Natural killer cell (primary cell): ENCODE data around the gene GCLC. TPM values are rescaled to one million over a fixed set of nuclear protein-coding genes. Genes with fewer than 3 reads are reported as not detected.

Experiments
- ATAC-seq, 3 donors: fragments of 150-1000 bp in 2 of 3; fragments of 200-7000 bp in 1 of 3; cut with Tn5 transposase; 1 replicate in 1 of 3; 2 replicates in 2 of 3; pipeline ENCODE4 v1.10.0; 2021; ENCODE audit warnings: mild to moderate bottlenecking in 2 of 3, moderate library complexity in 2 of 3
- DNase-seq, 2 donors: peaks; one replicate each; pipeline versions ENCODE4 v3.0.0 to v3.0.0-alpha.2; 2013 to 2021; ENCODE audit warnings: mixed read lengths in 1 of 2
- H3K27ac ChIP-seq: one replicate; pipeline ENCODE4 v1.5.1; 2013; ENCODE audit warnings: mild to moderate bottlenecking, low read length
- H3K27me3 ChIP-seq: one replicate; pipeline ENCODE4 v1.6.1; 2013; ENCODE audit warnings: low read length; ENCODE audit not compliant: control insufficient read depth, insufficient read depth
- H3K36me3 ChIP-seq: one replicate; pipeline ENCODE4 v1.6.1; 2013; ENCODE audit warnings: low read length; ENCODE audit not compliant: control insufficient read depth, insufficient read depth
- H3K4me1 ChIP-seq: one replicate; pipeline ENCODE4 v1.6.1; 2013; ENCODE audit warnings: low read length; ENCODE audit not compliant: control insufficient read depth, insufficient read depth
- H3K4me3 ChIP-seq: one replicate; pipeline ENCODE4 v1.5.1; 2013; ENCODE audit warnings: low read length
- H3K9me3 ChIP-seq: one replicate; pipeline ENCODE4 v1.6.1; 2013; ENCODE audit warnings: low read length; ENCODE audit not compliant: control insufficient read depth, insufficient read depth
- H3K27ac Mint-ChIP-seq, 2 donors: one replicate each; pipeline ENCODE4 v1.8.0; 2022; ENCODE audit warnings: mild to moderate bottlenecking in 2 of 2, mixed read lengths in 2 of 2, moderate library complexity in 1 of 2
- H3K27me3 Mint-ChIP-seq, 2 donors: one replicate each; pipeline ENCODE4 v1.8.0; 2022; ENCODE audit warnings: low read depth in 2 of 2, mixed read lengths in 2 of 2
- H3K36me3 Mint-ChIP-seq: one replicate; pipeline ENCODE4 v1.8.0; 2022; ENCODE audit warnings: mixed read lengths
- H3K4me1 Mint-ChIP-seq, 2 donors: one replicate each; pipeline ENCODE4 v1.8.0; 2022; ENCODE audit warnings: mixed read lengths in 2 of 2
- H3K4me3 Mint-ChIP-seq: one replicate; pipeline ENCODE4 v1.8.0; 2022; ENCODE audit warnings: mild to moderate bottlenecking, moderate library complexity, mixed read lengths
- H3K9me3 Mint-ChIP-seq, 2 donors: one replicate each; pipeline ENCODE4 v1.8.0; 2022; ENCODE audit warnings: mixed read lengths in 2 of 2
- CTCF ChIP-seq: fragments of 200-600 bp; IDR thresholded peaks from one replicate; pipeline ENCODE4 v1.8.0; 2022; ENCODE audit warnings: antibody characterized with exemption
- WGBS: methylation state at CpG from one replicate; pipeline ENCODE4 v1.1.7; 2013; ENCODE audit warnings: missing lambda C conversion rate; ENCODE audit not compliant: insufficient coverage; 5-methylcytosine and 5-hydroxymethylcytosine counted together
- intact Hi-C: fragments of 100-400 bp; cut with micrococcal nuclease; formaldehyde crosslinking; loops from one replicate; pipeline ENCODE4 v1.14.2; 2022
- total RNA-seq, 4 donors: library from RNA; stranded (reverse); fragments of 120-200 nt in 1 of 4; gene quantifications; one replicate each; pipeline versions ENCODE4 v1.2.3 to v1.2.4, GENCODE V29; 2013 to 2022

The GCLC gene
- total RNA-seq, 3 donors from 2014 or later (not counting 1 experiment from before 2014, with no cell fraction given): 39.0 to 52.7 (median 39.2) TPM

- intact Hi-C loops: no loop called here
- Histone ChIP-seq H3K9me3 (no peaks in the 10 kb centered on the region), H3K4me1 (no peaks in the 10 kb centered on the region), H3K36me3 (no peaks in the 10 kb centered on the region), H3K27me3 (no peaks in the 10 kb centered on the region), H3K4me3 (no peak overlapping the region), H3K27ac (no peak overlapping the region)
- H3K4me1 Mint-ChIP-seq: no peaks in the 10 kb centered on the region
- H3K4me3 Mint-ChIP-seq: no peak overlapping the region
- H3K9me3 Mint-ChIP-seq: no peaks in the 10 kb centered on the region
- no CpG with 5 or more reads among the region's 3 CpGs for WGBS
- peaks cover 13 to 27% of the 10 kb centered on the region in 2 donors for H3K27me3 Mint-ChIP-seq
- no peak for DNase-seq
- no peak for TF ChIP-seq CTCF
- ATAC-seq: no peak
- H3K36me3 Mint-ChIP-seq: no peaks in the 10 kb centered on the region
- no peak overlapping the region for H3K27ac Mint-ChIP-seq
Observed at GRCh38 chr6:53566755-53567154, 21.9 kb upstream of the GCLC start.

GRCh38 chr6:53565886-53566285, 21.0 kb upstream of the GCLC start:
- TF ChIP-seq CTCF: no peak
- intact Hi-C loops: no loop called here
- H3K4me3 ChIP-seq: no peak overlapping the region
- H3K9me3 ChIP-seq: no peaks in the 10 kb centered on the region
- ATAC-seq (no peak), DNase-seq (no peak)
- Mint-ChIP-seq H3K4me3 (no peak overlapping the region), H3K27me3 (peaks cover 13 to 27% of the 10 kb centered on the region in 2 donors), H3K4me1 (no peaks in the 10 kb centered on the region), H3K36me3 (no peaks in the 10 kb centered on the region), H3K9me3 (no peaks in the 10 kb centered on the region), H3K27ac (no peak overlapping the region)
- no peaks in the 10 kb centered on the region for H3K27me3 ChIP-seq
- no peaks in the 10 kb centered on the region for H3K36me3 ChIP-seq
- H3K4me1 ChIP-seq: no peaks in the 10 kb centered on the region
- no peak overlapping the region for H3K27ac ChIP-seq
- 94% methylated on average over 3 of the region's 3 CpGs for WGBS

- Histone ChIP-seq H3K36me3 (no peaks in the 10 kb centered on the region), H3K27me3 (no peaks in the 10 kb centered on the region), H3K9me3 (no peaks in the 10 kb centered on the region), H3K4me1 (no peaks in the 10 kb centered on the region), H3K27ac (no peak overlapping the region), H3K4me3 (no peak overlapping the region)
- intact Hi-C loops: no loop called here
- no peaks in the 10 kb centered on the region for H3K4me1 Mint-ChIP-seq
- WGBS: 95% methylated on average over 1 of the region's 2 CpGs
- ATAC-seq (no peak), DNase-seq (no peak)
- no peaks in the 10 kb centered on the region for H3K9me3 Mint-ChIP-seq
- H3K27ac Mint-ChIP-seq: no peak overlapping the region
- no peaks in the 10 kb centered on the region for H3K36me3 Mint-ChIP-seq
- TF ChIP-seq CTCF: no peak
- peaks cover 13 to 27% of the 10 kb centered on the region in 2 donors for H3K27me3 Mint-ChIP-seq
- H3K4me3 Mint-ChIP-seq: no peak overlapping the region
Observed at GRCh38 chr6:53564401-53565065, 19.6 kb upstream of the GCLC start.
